Measurements from ENCODE around the gene MYOM3.

The MYOM3 gene

GRCh38 chr1:24121406-24121805 lies 9.5 kb upstream of the MYOM3 start:
- no peak overlapping the region for H3K4me3 ChIP-seq (ENCODE audit: low read length)
- no peak for TF ChIP-seq CTCF (conservative IDR thresholded peaks at IDR 0.05; ENCODE audit: low read depth, low read length)
- no peak for DNase-seq (ENCODE audit: low read depth)

GRCh38 chr1:24120965-24121364 lies 9.0 kb upstream of the MYOM3 start:
- TF ChIP-seq CTCF (conservative IDR thresholded peaks at IDR 0.05; ENCODE audit: low read depth, low read length) = no peak
- no peak overlapping the region for H3K4me3 ChIP-seq (ENCODE audit: low read length)

GRCh38 chr1:24119859-24120756 lies 8.2 kb upstream of the MYOM3 start:
- H3K4me3 ChIP-seq (ENCODE audit: low read length) = no peak overlapping the region
- DNase-seq (ENCODE audit: low read depth) = no peak
- TF ChIP-seq CTCF (conservative IDR thresholded peaks at IDR 0.05; ENCODE audit: low read depth, low read length) = no peak

More at GRCh38 chr1:24120965-24121364, 9.0 kb upstream of the MYOM3 start:
- no peak for DNase-seq (ENCODE audit: low read depth)

GRCh38 chr1:24119489-24119858 lies 7.5 kb upstream of the MYOM3 start:
- H3K4me3 ChIP-seq (ENCODE audit: low read length) = no peak overlapping the region
- no peak for DNase-seq (ENCODE audit: low read depth)
- no peak for TF ChIP-seq CTCF (conservative IDR thresholded peaks at IDR 0.05; ENCODE audit: low read depth, low read length)

- no peak for TF ChIP-seq CTCF (conservative IDR thresholded peaks at IDR 0.05; ENCODE audit: low read depth, low read length)
- no peak for DNase-seq (ENCODE audit: low read depth)
- H3K4me3 ChIP-seq (ENCODE audit: low read length) = no peak overlapping the region
Measured at GRCh38 chr1:24118410-24119242, 6.7 kb upstream of the MYOM3 start.

- TF ChIP-seq CTCF (conservative IDR thresholded peaks at IDR 0.05; ENCODE audit: low read depth, low read length) = no peak
- no peak overlapping the region for H3K4me3 ChIP-seq (ENCODE audit: low read length)
- DNase-seq (ENCODE audit: low read depth) = no peak
Measured at GRCh38 chr1:24117722-24118409, 5.9 kb upstream of the MYOM3 start.
